GM12878 (cell line): ENCODE measurements around the gene KIF3A. TPM values are rescaled to one million over a fixed set of nuclear protein-coding genes. Genes with fewer than 3 reads are reported as not detected.
A peak's percentile ranks its signal among the peaks of the same experiment; 100 is the strongest.

Experiments used
- ATAC-seq: fragments of 200-7000 bp; cut with Tn5 transposase; 3 replicates; pipeline ENCODE4 v1.9.1; 2020; ENCODE audit warnings: mild to moderate bottlenecking, moderate library complexity
- BruUV-seq: library from RNA; stranded (reverse); fragments of 400-500 nt; replicated peaks from 2 replicates; lab custom pipeline; 2021; lab: Mats Ljungman, UMichigan
- CTCF ChIA-PET: fragments of 300-600 bp; sonication (Branson Sonifier 250); formaldehyde crosslinking; extraction: SDS; loops from one replicate; lab custom pipeline; 2021; ENCODE audit warnings: inconsistent platforms; lab: Yijun Ruan, JAX
- POLR2A ChIA-PET: fragments of 350-600 bp; formaldehyde crosslinking; extraction: SDS; loops from one replicate; lab custom pipeline; 2021; ENCODE audit warnings: inconsistent platforms; lab: Charles Lee
- RAD21 ChIA-PET: fragments of 300-600 bp; sonication (Branson Sonifier 250); formaldehyde crosslinking; loops from one replicate; lab custom pipeline; 2023; ENCODE audit warnings: antibody characterized with exemption; ENCODE audit not compliant: unreplicated experiment; lab: Charles Lee
- SMC1A ChIA-PET: fragments of 300-600 bp; sonication (Branson Sonifier 250); formaldehyde crosslinking; loops from one replicate; lab custom pipeline; 2023; ENCODE audit not compliant: unreplicated experiment, uncharacterized antibody; lab: Charles Lee
- DNase-seq: peaks from one replicate; pipeline ENCODE4 v3.0.0-alpha.2; 2011; ENCODE audit warnings: low read depth, low spot score
- FAIRE-seq: peaks from 3 replicates; lab custom pipeline; 2011; peaks lifted over from hg19 to GRCh38; lab: Jason Lieb, UNC
- H2AFZ ChIP-seq: 2 replicates; pipeline ENCODE4 v1.6.0; 2011; ENCODE audit warnings: low read depth, low read length, control low read depth; ENCODE audit not compliant: control insufficient read depth
- H3K27ac ChIP-seq: 2 replicates; pipeline ENCODE4 v1.5.1; 2011; ENCODE audit warnings: control low read depth; ENCODE audit not compliant: control insufficient read depth, insufficient read depth
- H3K27me3 ChIP-seq, 2 experiments: replicated peaks in 1 of 2; 2 replicates each; pipeline versions ENCODE4 v1.6.0 to v1.6.1; 2011; ENCODE audit warnings: low read length in 1 of 2; ENCODE audit not compliant: control insufficient read depth in 2 of 2, insufficient read depth in 2 of 2
- H3K36me3 ChIP-seq, 2 experiments: 2 replicates each; pipeline ENCODE4 v1.5.1; 2011; ENCODE audit warnings: low read length in 1 of 2; ENCODE audit not compliant: control insufficient read depth in 2 of 2, insufficient read depth in 2 of 2
- H3K4me1 ChIP-seq: 2 replicates; pipeline ENCODE4 v1.6.1; 2011; ENCODE audit warnings: mild to moderate bottlenecking, low read length, moderate library complexity, mixed read lengths; ENCODE audit not compliant: control insufficient read depth, insufficient read depth
- H3K4me2 ChIP-seq: 2 replicates; pipeline ENCODE4 v1.6.0; 2011; ENCODE audit warnings: control low read depth; ENCODE audit not compliant: control insufficient read depth, insufficient read depth
- H3K4me3 ChIP-seq: fragments of 200-600 bp; sonication (generic); 2 replicates; pipeline ENCODE4 v1.5.1; 2016
- H3K79me2 ChIP-seq: 2 replicates; pipeline ENCODE4 v1.6.0; 2011; ENCODE audit warnings: low read length; ENCODE audit not compliant: control insufficient read depth, insufficient read depth
- H3K9ac ChIP-seq: 2 replicates; pipeline ENCODE4 v1.8.0; 2011; ENCODE audit warnings: low read length, control low read depth, mixed read lengths; ENCODE audit not compliant: control insufficient read depth, insufficient read depth
- H3K9me3 ChIP-seq: replicated peaks from 3 replicates; pipeline ENCODE4 v1.5.1; 2011; ENCODE audit warnings: mild to moderate bottlenecking, low read length; ENCODE audit not compliant: control insufficient read depth, insufficient read depth
- H4K20me1 ChIP-seq: 2 replicates; pipeline ENCODE4 v1.6.0; 2011; ENCODE audit not compliant: control insufficient read depth, insufficient read depth
- HDGF ChIP-seq: fragments of 450-650 bp; IDR thresholded peaks from 2 replicates; pipeline ENCODE4 v1.6.1; 2016; ENCODE audit warnings: antibody characterized with exemption
- YY1 ChIP-seq: IDR thresholded peaks from 2 replicates; pipeline ENCODE4 v1.6.1; 2011; ENCODE audit warnings: low read depth, mild to moderate bottlenecking, low read length
- ZNF687 ChIP-seq: fragments of 450-650 bp; IDR thresholded peaks from 2 replicates; pipeline ENCODE4 v1.6.1; 2017; ENCODE audit warnings: mild to moderate bottlenecking, moderate library complexity
- WGBS: methylation state at CpG from one replicate; pipeline ENCODE4 v1.1.6; 2016; ENCODE audit warnings: low lambda C conversion rate; ENCODE audit not compliant: insufficient replicate concordance, insufficient coverage; ENCODE audit errors: missing lambda C conversion rate; 5-methylcytosine and 5-hydroxymethylcytosine counted together
- in situ Hi-C: fragments of 300-500 bp; cut with MboI; formaldehyde crosslinking; loops from 9 replicates; pipeline ENCODE4 v1.14.3; 2018; ENCODE audit warnings: mixed read lengths
- intact Hi-C: fragments of 100-400 bp; cut with micrococcal nuclease; formaldehyde crosslinking; loops from one replicate; pipeline ENCODE4 v1.14.2; 2022; ENCODE audit not compliant: unreplicated experiment
- polyA plus RNA-seq, 11 experiments: library from polyadenylated mRNA; depleted of rRNA in 4 of 11; unstranded in 6 of 11; stranded (reverse) in 5 of 11; fragments of >200 nt; fragmentation: Nextera tagmentation in 4 of 11; fragmentation: Illumina TruSeq in 1 of 11; extraction: Ambion mirVana in 4 of 11; extraction: Trizol in 1 of 11; gene quantifications; 1 replicate in 1 of 11; 2 replicates in 10 of 11; pipeline versions ENCODE4 v1.2.1 to v1.2.3, GENCODE V29; 2011 to 2016; ENCODE audit warnings: inconsistent platforms in 2 of 11, missing spikeins in 2 of 11, low read depth in 1 of 11
- total RNA-seq, 4 experiments: library from RNA; depleted of rRNA in 3 of 4; stranded (reverse); fragments of >200 nt in 3 of 4; fragmentation: Illumina TruSeq in 1 of 4; extraction: Trizol in 1 of 4; gene quantifications; 2 replicates each; pipeline versions ENCODE4 v1.2.1 to v1.2.3, GENCODE V29; 2013 to 2021
- TF ChIP-seq, protein P1 (sequence below): IDR thresholded peaks from 2 replicates; pipeline ENCODE4 v1.6.1; 2012; ENCODE audit warnings: improper control_type of control experiment, low read depth, low read length; ENCODE audit not compliant: insufficient replicate concordance

The KIF3A gene
- total and polyA plus RNA-seq, 10 of the 15 experiments (the other 5 are each of a cell fraction or from before 2014, with no cell fraction given) = 2.7 to 36.5 (median 10.0) TPM

- Histone ChIP-seq H3K4me2 (no peak overlapping the region; the same call in 1 of the 2 replicates), H3K4me1 (peaks cover 25% of the 10 kb centered on the region), H3K36me3 (no peaks in the 10 kb centered on the region), H2AFZ (no peak overlapping the region), H3K27ac (no peak overlapping the region), H3K27me3 (no peaks in the 10 kb centered on the region), H3K9ac (no peak overlapping the region), H3K9me3 (no peaks in the 10 kb centered on the region; the same call in 2 of the 3 replicates), H3K79me2 (no peaks in the 10 kb centered on the region; the same call in 1 of the 2 replicates), H4K20me1 (no peaks in the 10 kb centered on the region), H3K4me3 (no peak overlapping the region)
- in situ Hi-C loops (no loop called here), intact Hi-C loops (no loop called here)
- ChIA-PET CTCF (interaction anchor here (1.1 to 5.5 kb wide), 7 partner anchors 12 to 134 kb away, joined by 3 to 54 read pairs (median 4); partner anchors contain the start of gene KIF3A), SMC1A (interaction anchor here (1.0 to 11.1 kb wide), 13 partner anchors 14 to 223 kb away, joined by 3 to 129 read pairs (median 11); partner anchors contain the start of genes IL13, IL4, KIF3A and SEPTIN8), RAD21 (interaction anchor here (0.8 to 10.5 kb wide), 12 partner anchors 13 to 109 kb away, joined by 3 to 127 read pairs (median 4); partner anchors contain the start of genes IL13 and KIF3A), POLR2A (interaction anchor here (1.9 to 9.6 kb wide), 5 partner anchors 13 to 87 kb away, joined by 7 to 56 read pairs (median 21); partner anchors contain the start of genes IL4, KIF3A and SEPTIN8)
- no peak for ATAC-seq
- FAIRE-seq = no peak
- BruUV-seq = no TSS peak
- 0 out of 2 replicates have a peak, but pooled peaks have one; percentile 44 for TF ChIP-seq ZNF687
- TF ChIP-seq HDGF = no peak
- TF ChIP-seq, protein P1, sequence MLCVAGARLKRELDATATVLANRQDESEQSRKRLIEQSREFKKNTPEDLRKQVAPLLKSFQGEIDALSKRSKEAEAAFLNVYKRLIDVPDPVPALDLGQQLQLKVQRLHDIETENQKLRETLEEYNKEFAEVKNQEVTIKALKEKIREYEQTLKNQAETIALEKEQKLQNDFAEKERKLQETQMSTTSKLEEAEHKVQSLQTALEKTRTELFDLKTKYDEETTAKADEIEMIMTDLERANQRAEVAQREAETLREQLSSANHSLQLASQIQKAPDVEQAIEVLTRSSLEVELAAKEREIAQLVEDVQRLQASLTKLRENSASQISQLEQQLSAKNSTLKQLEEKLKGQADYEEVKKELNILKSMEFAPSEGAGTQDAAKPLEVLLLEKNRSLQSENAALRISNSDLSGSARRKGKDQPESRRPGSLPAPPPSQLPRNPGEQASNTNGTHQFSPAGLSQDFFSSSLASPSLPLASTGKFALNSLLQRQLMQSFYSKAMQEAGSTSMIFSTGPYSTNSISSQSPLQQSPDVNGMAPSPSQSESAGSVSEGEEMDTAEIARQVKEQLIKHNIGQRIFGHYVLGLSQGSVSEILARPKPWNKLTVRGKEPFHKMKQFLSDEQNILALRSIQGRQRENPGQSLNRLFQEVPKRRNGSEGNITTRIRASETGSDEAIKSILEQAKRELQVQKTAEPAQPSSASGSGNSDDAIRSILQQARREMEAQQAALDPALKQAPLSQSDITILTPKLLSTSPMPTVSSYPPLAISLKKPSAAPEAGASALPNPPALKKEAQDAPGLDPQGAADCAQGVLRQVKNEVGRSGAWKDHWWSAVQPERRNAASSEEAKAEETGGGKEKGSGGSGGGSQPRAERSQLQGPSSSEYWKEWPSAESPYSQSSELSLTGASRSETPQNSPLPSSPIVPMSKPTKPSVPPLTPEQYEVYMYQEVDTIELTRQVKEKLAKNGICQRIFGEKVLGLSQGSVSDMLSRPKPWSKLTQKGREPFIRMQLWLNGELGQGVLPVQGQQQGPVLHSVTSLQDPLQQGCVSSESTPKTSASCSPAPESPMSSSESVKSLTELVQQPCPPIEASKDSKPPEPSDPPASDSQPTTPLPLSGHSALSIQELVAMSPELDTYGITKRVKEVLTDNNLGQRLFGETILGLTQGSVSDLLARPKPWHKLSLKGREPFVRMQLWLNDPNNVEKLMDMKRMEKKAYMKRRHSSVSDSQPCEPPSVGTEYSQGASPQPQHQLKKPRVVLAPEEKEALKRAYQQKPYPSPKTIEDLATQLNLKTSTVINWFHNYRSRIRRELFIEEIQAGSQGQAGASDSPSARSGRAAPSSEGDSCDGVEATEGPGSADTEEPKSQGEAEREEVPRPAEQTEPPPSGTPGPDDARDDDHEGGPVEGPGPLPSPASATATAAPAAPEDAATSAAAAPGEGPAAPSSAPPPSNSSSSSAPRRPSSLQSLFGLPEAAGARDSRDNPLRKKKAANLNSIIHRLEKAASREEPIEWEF = no peak
- no peak for TF ChIP-seq YY1
- DNase-seq = no peak
- WGBS = 98% methylated on average over 2 of the region's 2 CpGs
These were observed 12.2 kb upstream of the KIF3A start for GRCh38 chr5:132749506-132749905.
